ENCODE results near the gene LOC101059915.

GRCh38 chrX:71618303-71618721, 49.0 kb upstream of the LOC101059915 start, which contains the start of gene CXCR3:
- TF ChIP-seq CTCF (IDR thresholded peaks at IDR 0.05) = no peak
- no peak for TF ChIP-seq POLR2AphosphoS5 (IDR thresholded peaks at IDR 0.05)
- TF ChIP-seq EP300 (IDR thresholded peaks at IDR 0.05) = no peak
